ENCODE data around the gene AACS. TPM values are rescaled to one million over a fixed set of nuclear protein-coding genes. Genes with fewer than 3 reads are reported as not detected.

AACS gene
- polyA plus RNA-seq, 1 donor (not counting 4 experiments of a cell fraction or from before 2014, with no cell fraction given): 27.0 TPM

GRCh38 chr12:125162489-125163028 is 97.3 kb downstream of the AACS start:
- no peak for TF ChIP-seq EZH2 (IDR thresholded peaks at IDR 0.05; ENCODE audit: low read length)
- TF ChIP-seq, protein P1, sequence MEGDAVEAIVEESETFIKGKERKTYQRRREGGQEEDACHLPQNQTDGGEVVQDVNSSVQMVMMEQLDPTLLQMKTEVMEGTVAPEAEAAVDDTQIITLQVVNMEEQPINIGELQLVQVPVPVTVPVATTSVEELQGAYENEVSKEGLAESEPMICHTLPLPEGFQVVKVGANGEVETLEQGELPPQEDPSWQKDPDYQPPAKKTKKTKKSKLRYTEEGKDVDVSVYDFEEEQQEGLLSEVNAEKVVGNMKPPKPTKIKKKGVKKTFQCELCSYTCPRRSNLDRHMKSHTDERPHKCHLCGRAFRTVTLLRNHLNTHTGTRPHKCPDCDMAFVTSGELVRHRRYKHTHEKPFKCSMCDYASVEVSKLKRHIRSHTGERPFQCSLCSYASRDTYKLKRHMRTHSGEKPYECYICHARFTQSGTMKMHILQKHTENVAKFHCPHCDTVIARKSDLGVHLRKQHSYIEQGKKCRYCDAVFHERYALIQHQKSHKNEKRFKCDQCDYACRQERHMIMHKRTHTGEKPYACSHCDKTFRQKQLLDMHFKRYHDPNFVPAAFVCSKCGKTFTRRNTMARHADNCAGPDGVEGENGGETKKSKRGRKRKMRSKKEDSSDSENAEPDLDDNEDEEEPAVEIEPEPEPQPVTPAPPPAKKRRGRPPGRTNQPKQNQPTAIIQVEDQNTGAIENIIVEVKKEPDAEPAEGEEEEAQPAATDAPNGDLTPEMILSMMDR (optimal IDR thresholded peaks at IDR 0.05 in 1 of 3, IDR thresholded peaks at IDR 0.05 in 1 of 3, conservative IDR thresholded peaks at IDR 0.05 in 1 of 3; ENCODE audit: extremely low read depth in 1 of 3, insufficient read depth in 2 of 3, low read length in 3 of 3): no peak
- Histone ChIP-seq H3K27me3 (ENCODE audit: control insufficient read depth, extremely low read depth, insufficient read depth, low read length) (no peaks in the 10 kb centered on the region), H3K36me3 (ENCODE audit: control insufficient read depth in 2 of 2, extremely low read depth in 1 of 2, insufficient read depth in 2 of 2, low read length in 2 of 2) (no peaks in the 10 kb centered on the region), H3K4me3 (ENCODE audit: control insufficient read depth in 2 of 3, extremely low read depth in 1 of 3, insufficient read depth in 2 of 3, low read depth in 1 of 3, low read length in 3 of 3) (no peak overlapping the region), H3K4me1 (ENCODE audit: control insufficient read depth, extremely low read depth, insufficient read depth, low read length) (no peaks in the 10 kb centered on the region), H4K20me1 (ENCODE audit: control insufficient read depth, extremely low read depth, insufficient read depth, low read length) (no peaks in the 10 kb centered on the region), H3K4me2 (ENCODE audit: control insufficient read depth, extremely low read depth, insufficient read depth, low read depth, low read length) (no peak overlapping the region), H3K27ac (ENCODE audit: control insufficient read depth, insufficient read depth, low read length) (no peak overlapping the region), H3K79me2 (ENCODE audit: control insufficient read depth, insufficient read depth, low read length) (no peaks in the 10 kb centered on the region), H3K9ac (ENCODE audit: control insufficient read depth, extremely low read depth, insufficient read depth, low read length) (no peak overlapping the region), H3K9me3 (ENCODE audit: control insufficient read depth, low read depth, low read length) (no peaks in the 10 kb centered on the region), H3K9me1 (ENCODE audit: control insufficient read depth, extremely low read depth, insufficient read depth, low read length) (no peaks in the 10 kb centered on the region), H2AFZ (ENCODE audit: control insufficient read depth, low read length) (no peak overlapping the region)
- dilution Hi-C loops (cut with MboI; ENCODE audit: extremely low pct_ligation_motif_present, low sequenced_read_pairs): no loop called here
- FAIRE-seq (no peak), DNase-seq (ENCODE audit: low read depth, low spot score) (no peak)

DNA sequence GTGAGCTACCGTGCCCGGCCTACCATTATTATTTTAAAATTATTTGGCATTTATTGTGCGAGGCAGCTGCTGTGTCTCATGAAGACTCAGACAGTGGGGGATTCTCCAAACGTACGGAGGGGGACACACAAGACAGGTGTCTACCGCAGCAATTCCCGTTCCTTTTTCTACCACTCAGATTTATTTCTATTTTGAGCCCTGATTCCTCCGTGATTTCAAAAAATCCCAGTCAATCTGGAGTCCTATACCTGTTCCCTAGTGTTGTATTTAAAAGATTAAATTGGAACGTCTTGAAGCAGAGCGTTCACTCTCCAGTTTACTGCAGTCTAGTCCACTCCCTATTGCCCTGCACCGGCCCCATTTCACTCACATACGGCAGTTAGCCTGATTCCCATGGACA is 97.9 kb downstream of the AACS start:
- no peak overlapping the region for H2AFZ ChIP-seq (ENCODE audit: control insufficient read depth, low read length)
- no peaks in the 10 kb centered on the region for H3K27me3 ChIP-seq (ENCODE audit: control insufficient read depth, extremely low read depth, insufficient read depth, low read length)
- no peaks in the 10 kb centered on the region for H3K79me2 ChIP-seq (ENCODE audit: control insufficient read depth, insufficient read depth, low read length)
- no peaks in the 10 kb centered on the region for H3K36me3 ChIP-seq (ENCODE audit: control insufficient read depth in 2 of 2, extremely low read depth in 1 of 2, insufficient read depth in 2 of 2, low read length in 2 of 2)
- dilution Hi-C loops (cut with MboI; ENCODE audit: extremely low pct_ligation_motif_present, low sequenced_read_pairs): no loop called here
- H4K20me1 ChIP-seq (ENCODE audit: control insufficient read depth, extremely low read depth, insufficient read depth, low read length): no peaks in the 10 kb centered on the region
- H3K9ac ChIP-seq (ENCODE audit: control insufficient read depth, extremely low read depth, insufficient read depth, low read length): no peak overlapping the region
- H3K9me1 ChIP-seq (ENCODE audit: control insufficient read depth, extremely low read depth, insufficient read depth, low read length): no peaks in the 10 kb centered on the region
- FAIRE-seq (no peak), DNase-seq (ENCODE audit: low read depth, low spot score) (no peak)
- H3K27ac ChIP-seq (ENCODE audit: control insufficient read depth, insufficient read depth, low read length): no peak overlapping the region
- H3K4me1 ChIP-seq (ENCODE audit: control insufficient read depth, extremely low read depth, insufficient read depth, low read length): no peaks in the 10 kb centered on the region
- H3K4me3 ChIP-seq (ENCODE audit: control insufficient read depth in 2 of 3, extremely low read depth in 1 of 3, insufficient read depth in 2 of 3, low read depth in 1 of 3, low read length in 3 of 3): no peak overlapping the region
- no peak overlapping the region for H3K4me2 ChIP-seq (ENCODE audit: control insufficient read depth, extremely low read depth, insufficient read depth, low read depth, low read length)
- TF ChIP-seq EZH2 (IDR thresholded peaks at IDR 0.05; ENCODE audit: low read length): no peak
- TF ChIP-seq, protein P1 (optimal IDR thresholded peaks at IDR 0.05 in 1 of 3, IDR thresholded peaks at IDR 0.05 in 1 of 3, conservative IDR thresholded peaks at IDR 0.05 in 1 of 3; ENCODE audit: extremely low read depth in 1 of 3, insufficient read depth in 2 of 3, low read length in 3 of 3): no peak
- no peaks in the 10 kb centered on the region for H3K9me3 ChIP-seq (ENCODE audit: control insufficient read depth, low read depth, low read length)
